Measurements from ENCODE around the gene FAM181B.
A peak's percentile ranks its signal among the peaks of the same experiment; 100 is the strongest.

Gene FAM181B

GRCh38 chr11:82682003-82682751, 51.5 kb downstream of the FAM181B start:
- peak; percentile 73 for DNase-seq

GRCh38 chr11:82680252-82680651, 53.4 kb downstream of the FAM181B start:
- no peak for DNase-seq
